Measurements from ENCODE around the gene HES7. TPM values are rescaled to one million over a fixed set of nuclear protein-coding genes. Genes with fewer than 3 reads are reported as not detected.
A peak's percentile ranks its signal among the peaks of the same experiment; 100 is the strongest.

HES7 gene
- polyA plus RNA-seq, 1 donor from 2014 or later = 15.3 TPM

DNA sequence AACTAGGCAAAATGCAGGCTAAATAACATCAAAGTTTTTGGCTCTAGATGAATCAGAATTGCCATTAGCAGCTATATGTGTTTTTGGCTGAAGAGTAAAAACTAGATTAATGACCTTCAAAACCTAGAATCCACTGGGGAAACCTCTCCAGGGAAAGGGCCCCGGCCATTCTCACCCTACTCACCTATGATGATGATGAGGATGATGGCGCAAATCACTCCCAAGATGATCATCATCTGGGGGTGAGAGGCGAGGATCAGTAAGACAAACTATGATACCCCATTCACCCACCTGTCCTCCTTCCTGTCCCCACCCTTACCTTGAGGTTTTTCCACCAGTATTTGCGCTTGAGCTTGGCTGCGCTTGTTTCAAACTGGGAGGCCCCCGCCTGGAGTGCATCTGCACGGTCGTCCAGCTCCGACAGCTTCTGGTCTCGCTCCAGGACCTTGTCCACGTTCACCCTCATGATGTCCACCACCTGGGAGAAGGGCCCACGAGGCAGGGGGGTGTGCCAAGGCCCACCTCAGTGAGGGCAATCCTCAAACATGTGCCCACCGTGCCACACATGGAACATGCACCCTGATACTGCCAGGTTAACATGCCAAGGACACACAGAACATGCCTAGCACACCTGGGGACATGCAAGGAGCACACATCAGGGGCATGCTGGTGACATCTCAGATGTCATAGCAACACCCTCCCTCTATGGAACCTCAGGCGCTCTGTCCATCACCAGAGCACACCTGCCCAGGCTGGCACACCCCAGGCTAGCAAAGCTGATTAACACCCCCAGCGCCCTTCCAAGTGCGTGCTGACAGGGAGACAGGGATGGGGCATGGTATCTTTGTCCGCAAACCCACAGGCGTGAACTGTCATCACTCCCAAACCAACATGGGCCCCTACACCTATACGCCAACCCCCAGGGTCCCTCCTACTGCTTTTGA lies 37.7 kb upstream of the HES7 start:
- H3K9me3 ChIP-seq (ENCODE audit: low read length) = no peaks in the 10 kb centered on the region
- H4K20me1 ChIP-seq (ENCODE audit: insufficient read depth) = peaks cover 11% of the 10 kb centered on the region
- H3K79me2 ChIP-seq (replicated peaks; ENCODE audit: insufficient read depth, low read length) = peaks cover 45% of the 10 kb centered on the region
- H3K4me2 ChIP-seq (ENCODE audit: low read length) = peak overlapping the region; percentile 96
- TF ChIP-seq RAD21 (conservative IDR thresholded peaks at IDR 0.05) (no peak), TAF1 (IDR thresholded peaks at IDR 0.05; ENCODE audit: low read depth) (no peak), POLR2AphosphoS5 (IDR thresholded peaks at IDR 0.05) (no peak), MXI1 (conservative IDR thresholded peaks at IDR 0.05; ENCODE audit: poor library complexity, severe bottlenecking) (no peak), SMC3 (conservative IDR thresholded peaks at IDR 0.05; ENCODE audit: poor library complexity) (no peak), EZH2 (IDR thresholded peaks at IDR 0.05; ENCODE audit: borderline replicate concordance, insufficient read depth, low read length, poor library complexity, severe bottlenecking) (no peak), CTCF (IDR thresholded peaks at IDR 0.05; ENCODE audit: poor library complexity, severe bottlenecking) (no peak), EP300 (conservative IDR thresholded peaks at IDR 0.05; ENCODE audit: poor library complexity, severe bottlenecking) (no peak)
- TF ChIP-seq, protein P1, sequence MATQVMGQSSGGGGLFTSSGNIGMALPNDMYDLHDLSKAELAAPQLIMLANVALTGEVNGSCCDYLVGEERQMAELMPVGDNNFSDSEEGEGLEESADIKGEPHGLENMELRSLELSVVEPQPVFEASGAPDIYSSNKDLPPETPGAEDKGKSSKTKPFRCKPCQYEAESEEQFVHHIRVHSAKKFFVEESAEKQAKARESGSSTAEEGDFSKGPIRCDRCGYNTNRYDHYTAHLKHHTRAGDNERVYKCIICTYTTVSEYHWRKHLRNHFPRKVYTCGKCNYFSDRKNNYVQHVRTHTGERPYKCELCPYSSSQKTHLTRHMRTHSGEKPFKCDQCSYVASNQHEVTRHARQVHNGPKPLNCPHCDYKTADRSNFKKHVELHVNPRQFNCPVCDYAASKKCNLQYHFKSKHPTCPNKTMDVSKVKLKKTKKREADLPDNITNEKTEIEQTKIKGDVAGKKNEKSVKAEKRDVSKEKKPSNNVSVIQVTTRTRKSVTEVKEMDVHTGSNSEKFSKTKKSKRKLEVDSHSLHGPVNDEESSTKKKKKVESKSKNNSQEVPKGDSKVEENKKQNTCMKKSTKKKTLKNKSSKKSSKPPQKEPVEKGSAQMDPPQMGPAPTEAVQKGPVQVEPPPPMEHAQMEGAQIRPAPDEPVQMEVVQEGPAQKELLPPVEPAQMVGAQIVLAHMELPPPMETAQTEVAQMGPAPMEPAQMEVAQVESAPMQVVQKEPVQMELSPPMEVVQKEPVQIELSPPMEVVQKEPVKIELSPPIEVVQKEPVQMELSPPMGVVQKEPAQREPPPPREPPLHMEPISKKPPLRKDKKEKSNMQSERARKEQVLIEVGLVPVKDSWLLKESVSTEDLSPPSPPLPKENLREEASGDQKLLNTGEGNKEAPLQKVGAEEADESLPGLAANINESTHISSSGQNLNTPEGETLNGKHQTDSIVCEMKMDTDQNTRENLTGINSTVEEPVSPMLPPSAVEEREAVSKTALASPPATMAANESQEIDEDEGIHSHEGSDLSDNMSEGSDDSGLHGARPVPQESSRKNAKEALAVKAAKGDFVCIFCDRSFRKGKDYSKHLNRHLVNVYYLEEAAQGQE (IDR thresholded peaks at IDR 0.05; ENCODE audit: borderline replicate concordance) = no peak
- no peaks in the 10 kb centered on the region for H3F3A ChIP-seq (ENCODE audit: insufficient read depth, low read length, poor library complexity, severe bottlenecking)
- H3K9ac ChIP-seq (ENCODE audit: low read length) = peak overlapping the region; percentile 99
- H3K9me2 ChIP-seq (ENCODE audit: insufficient read depth, low read length) = no peaks in the 10 kb centered on the region
- H2AFZ ChIP-seq (ENCODE audit: low read depth, low read length) = no peak overlapping the region
- peak overlapping the region; percentile 94 for H3K4me3 ChIP-seq (ENCODE audit: low read length)
- H3K36me3 ChIP-seq (ENCODE audit: insufficient read depth, low read length) = no peaks in the 10 kb centered on the region
- peak overlapping the region; percentile 87 for H3K27ac ChIP-seq (ENCODE audit: low read length)
- no peaks in the 10 kb centered on the region for H3K27me3 ChIP-seq (ENCODE audit: insufficient read depth, low read depth, low read length)

DNA sequence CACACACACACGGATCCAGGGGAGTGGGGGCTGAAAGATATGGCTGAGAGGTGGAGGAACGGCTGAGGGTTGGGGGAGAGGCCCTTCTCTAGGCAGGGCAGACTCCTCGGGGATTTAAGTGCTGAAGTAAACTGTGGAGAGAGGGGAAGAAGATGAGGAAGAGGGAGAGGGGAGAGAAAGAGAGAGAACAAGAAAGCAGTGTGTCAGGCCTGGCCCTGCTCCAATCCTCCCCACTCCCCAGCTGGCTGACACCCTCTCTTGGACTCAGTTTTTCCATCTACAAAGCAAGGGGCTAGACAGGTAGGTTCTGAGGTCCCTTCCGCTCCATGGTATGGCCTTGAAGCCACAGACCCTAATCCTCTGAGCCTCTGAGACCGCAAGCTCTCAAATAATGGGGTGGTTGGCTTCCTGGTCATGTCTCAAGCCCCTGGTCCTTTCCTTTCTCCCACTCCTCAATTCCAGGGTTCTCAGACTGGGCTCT lies 36.9 kb upstream of the HES7 start:
- Histone ChIP-seq H3K4me3 (ENCODE audit: low read length) (peak overlapping the region; percentile 94), H4K20me1 (ENCODE audit: insufficient read depth) (peaks cover 11% of the 10 kb centered on the region), H3K79me2 (replicated peaks; ENCODE audit: insufficient read depth, low read length) (peaks cover 45% of the 10 kb centered on the region), H3K9ac (ENCODE audit: low read length) (peak overlapping the region; percentile 99), H3K9me3 (ENCODE audit: low read length) (no peaks in the 10 kb centered on the region), H3K4me2 (ENCODE audit: low read length) (peak overlapping the region; percentile 96), H3K36me3 (ENCODE audit: insufficient read depth, low read length) (no peaks in the 10 kb centered on the region), H3F3A (ENCODE audit: insufficient read depth, low read length, poor library complexity, severe bottlenecking) (no peaks in the 10 kb centered on the region), H2AFZ (ENCODE audit: low read depth, low read length) (no peak overlapping the region), H3K27me3 (ENCODE audit: insufficient read depth, low read depth, low read length) (no peaks in the 10 kb centered on the region), H3K27ac (ENCODE audit: low read length) (peak overlapping the region; percentile 87), H3K9me2 (ENCODE audit: insufficient read depth, low read length) (no peaks in the 10 kb centered on the region)
- no peak for TF ChIP-seq EP300 (conservative IDR thresholded peaks at IDR 0.05; ENCODE audit: poor library complexity, severe bottlenecking)
- no peak for TF ChIP-seq TAF1 (IDR thresholded peaks at IDR 0.05; ENCODE audit: low read depth)
- TF ChIP-seq, protein P1 (IDR thresholded peaks at IDR 0.05; ENCODE audit: borderline replicate concordance) = no peak
- TF ChIP-seq POLR2AphosphoS5 (IDR thresholded peaks at IDR 0.05) = no peak
- no peak for TF ChIP-seq MXI1 (conservative IDR thresholded peaks at IDR 0.05; ENCODE audit: poor library complexity, severe bottlenecking)
- no peak for TF ChIP-seq CTCF (IDR thresholded peaks at IDR 0.05; ENCODE audit: poor library complexity, severe bottlenecking)
- TF ChIP-seq SMC3 (conservative IDR thresholded peaks at IDR 0.05; ENCODE audit: poor library complexity) = no peak
- no peak for TF ChIP-seq EZH2 (IDR thresholded peaks at IDR 0.05; ENCODE audit: borderline replicate concordance, insufficient read depth, low read length, poor library complexity, severe bottlenecking)
- TF ChIP-seq RAD21 (conservative IDR thresholded peaks at IDR 0.05) = no peak

All from neural cell (in vitro differentiated cells).